HepG2 (cell line): Measurements from ENCODE around the gene HSPA1L. TPM values are rescaled to one million over a fixed set of nuclear protein-coding genes. Genes with fewer than 3 reads are reported as not detected.
A peak's percentile ranks its signal among the peaks of the same experiment; 100 is the strongest.

Source experiments
- ATAC-seq: fragments of 200-7000 bp; cut with Tn5 transposase; 3 replicates; pipeline ENCODE4 v1.9.1; 2020; ENCODE audit warnings: mild to moderate bottlenecking, moderate library complexity
- BruUV-seq: library from RNA; stranded (reverse); fragments of 400-500 nt; replicated peaks from 2 replicates; lab custom pipeline; 2021; lab: Mats Ljungman, UMichigan
- CTCF ChIA-PET: fragments of 300-600 bp; formaldehyde crosslinking; extraction: SDS; loops from one replicate; lab custom pipeline; 2021; ENCODE audit warnings: low total read pairs, inconsistent platforms, low intra/inter-chr PET ratio; lab: Yijun Ruan, JAX
- POLR2A ChIA-PET: fragments of 350-600 bp; sonication (Branson Sonifier 250); formaldehyde crosslinking; loops from one replicate; lab custom pipeline; 2020; ENCODE audit warnings: antibody characterized with exemption, inconsistent platforms; lab: Yijun Ruan, JAX
- DNase-seq: peaks from one replicate; pipeline ENCODE4 v3.0.0-alpha.2; 2015; ENCODE audit warnings: low spot score
- FAIRE-seq: peaks from 3 replicates; lab custom pipeline; 2011; peaks lifted over from hg19 to GRCh38; lab: Jason Lieb, UNC
- H2AFZ ChIP-seq: one replicate; pipeline ENCODE4 v1.6.1; 2011; ENCODE audit warnings: low read length, inconsistent platforms
- H3K27ac ChIP-seq: fragments of 300-600 bp; 3 replicates; pipeline ENCODE4 v1.8.0; 2011; ENCODE audit warnings: mixed run types, mild to moderate bottlenecking, mixed read lengths, low read length, inconsistent platforms; ENCODE audit not compliant: insufficient read depth; ENCODE audit errors: extremely low read length
- H3K27me3 ChIP-seq, 2 experiments: fragments of 200-600 bp in 1 of 2; 2 replicates in 1 of 2; 3 replicates in 1 of 2; pipeline versions ENCODE4 v1.6.0 to v1.8.0; 2011; ENCODE audit warnings: low read length in 2 of 2, mild to moderate bottlenecking in 2 of 2, moderate library complexity in 2 of 2, inconsistent platforms in 1 of 2; ENCODE audit not compliant: insufficient read depth in 2 of 2, control insufficient read depth in 1 of 2
- H3K36me3 ChIP-seq, 2 experiments: fragments of 200-600 bp in 1 of 2; replicated peaks in 1 of 2; 2 replicates in 1 of 2; 3 replicates in 1 of 2; pipeline versions ENCODE4 v1.5.1 to v1.8.0; 2011; ENCODE audit warnings: low read length in 2 of 2, inconsistent platforms in 1 of 2; ENCODE audit not compliant: insufficient read depth in 2 of 2, control insufficient read depth in 1 of 2
- H3K4me1 ChIP-seq: 2 replicates; pipeline ENCODE4 v1.5.1; 2012; ENCODE audit warnings: low read length, inconsistent platforms; ENCODE audit not compliant: insufficient read depth
- H3K4me2 ChIP-seq: 2 replicates; pipeline ENCODE4 v1.6.0; 2011; ENCODE audit warnings: low read depth, low read length, inconsistent platforms
- H3K4me3 ChIP-seq, 3 experiments: fragments of 200-600 bp in 1 of 3; sonication (generic), shearing (Covaris generic) in 1 of 3; replicated peaks in 1 of 3; 2 replicates each; pipeline ENCODE4 v1.5.1; 2011 to 2016; ENCODE audit warnings: low read length in 3 of 3, inconsistent platforms in 2 of 3, low read depth in 2 of 3, mild to moderate bottlenecking in 2 of 3, control low read depth in 1 of 3, mixed read lengths in 1 of 3; ENCODE audit not compliant: insufficient read depth in 1 of 3
- H3K79me2 ChIP-seq: one replicate; pipeline ENCODE4 v1.6.1; 2011; ENCODE audit warnings: low read length, inconsistent platforms; ENCODE audit not compliant: insufficient read depth
- H3K9ac ChIP-seq: 2 replicates; pipeline ENCODE4 v1.6.0; 2011; ENCODE audit warnings: mild to moderate bottlenecking, low read depth, low read length, inconsistent platforms; ENCODE audit not compliant: insufficient read depth
- H3K9me3 ChIP-seq: 2 replicates; pipeline ENCODE4 v1.5.1; 2012; ENCODE audit warnings: mild to moderate bottlenecking, low read length
- H4K20me1 ChIP-seq: 2 replicates; pipeline ENCODE4 v1.6.0; 2011; ENCODE audit warnings: inconsistent platforms, mild to moderate bottlenecking, low read length, moderate library complexity; ENCODE audit not compliant: insufficient read depth
- CHD4 ChIP-seq: fragments of 200-600 bp; sonication (generic); IDR thresholded peaks from 2 replicates; pipeline ENCODE4 v1.7.0; 2017; ENCODE audit warnings: mild to moderate bottlenecking, low read length, borderline replicate concordance
- EZH2 ChIP-seq: conservative IDR thresholded peaks from 2 replicates; pipeline ENCODE4 v1.6.1; 2012; ENCODE audit warnings: mild to moderate bottlenecking, low read depth, low read length, moderate library complexity
- JDP2 ChIP-seq: sonication (generic); formaldehyde crosslinking; IDR thresholded peaks from 2 replicates; pipeline ENCODE4 v1.8.1; 2022; ENCODE audit warnings: missing genetic modification reagents, borderline replicate concordance
- KLF6 ChIP-seq: IDR thresholded peaks from 2 replicates; pipeline ENCODE4 v1.8.0; 2016; ENCODE audit warnings: missing biosample characterization, missing genetic modification reagents
- NFE2L1 ChIP-seq: sonication (generic); formaldehyde crosslinking; IDR thresholded peaks from 2 replicates; pipeline ENCODE4 v1.4.0; 2020; ENCODE audit warnings: missing genetic modification reagents, mild to moderate bottlenecking, borderline replicate concordance
- NFIB ChIP-seq: sonication (generic); formaldehyde crosslinking; IDR thresholded peaks from 2 replicates; pipeline ENCODE4 v1.9.0; 2021; ENCODE audit warnings: missing genetic modification reagents, mild to moderate bottlenecking, borderline replicate concordance
- NR3C1 ChIP-seq: sonication (generic); formaldehyde crosslinking; IDR thresholded peaks from 2 replicates; pipeline ENCODE4 v1.4.0; 2020; ENCODE audit warnings: missing genetic modification reagents
- RAD21 ChIP-seq: fragments of 450-650 bp; formaldehyde crosslinking; IDR thresholded peaks from 2 replicates; pipeline ENCODE4 v1.5.0; 2020; ENCODE audit warnings: mild to moderate bottlenecking
- RBM39 ChIP-seq: fragments of 200-400 bp; formaldehyde crosslinking; IDR thresholded peaks from one replicate; pipeline ENCODE4 v1.6.1; 2018; ENCODE audit warnings: antibody characterized with exemption, mild to moderate bottlenecking, low read depth, low read length; ENCODE audit not compliant: poor library complexity, severe bottlenecking
- SIX4 ChIP-seq: sonication (generic); formaldehyde crosslinking; IDR thresholded peaks from 2 replicates; pipeline ENCODE4 v1.4.0; 2020; ENCODE audit warnings: missing genetic modification reagents
- SNAI1 ChIP-seq: sonication (generic); formaldehyde crosslinking; IDR thresholded peaks from 2 replicates; pipeline ENCODE4 v1.5.0; 2020; ENCODE audit warnings: mild to moderate bottlenecking, missing genetic modification reagents, borderline replicate concordance
- TBX3 ChIP-seq: fragments of 450-650 bp; IDR thresholded peaks from 2 replicates; pipeline ENCODE4 v1.6.1; 2017; ENCODE audit warnings: antibody characterized with exemption, mild to moderate bottlenecking, inconsistent platforms, borderline replicate concordance
- TGIF2 ChIP-seq: IDR thresholded peaks from 2 replicates; pipeline ENCODE4 v1.6.1; 2016; ENCODE audit warnings: control low read depth, missing compliant biosample characterization
- ZBTB21 ChIP-seq: sonication (generic); formaldehyde crosslinking; IDR thresholded peaks from 2 replicates; pipeline ENCODE4 v1.4.0; 2020; ENCODE audit warnings: missing genetic modification reagents
- ZNF362 ChIP-seq: sonication (generic); formaldehyde crosslinking; IDR thresholded peaks from 2 replicates; pipeline ENCODE4 v1.4.0; 2020; ENCODE audit warnings: missing genetic modification reagents, mild to moderate bottlenecking, borderline replicate concordance
- ZNF468 ChIP-seq: sonication (generic); formaldehyde crosslinking; IDR thresholded peaks from 2 replicates; pipeline ENCODE4 v1.8.0; 2022; ENCODE audit warnings: mild to moderate bottlenecking, moderate library complexity, missing genetic modification reagents
- WGBS: methylation state at CpG from one replicate; pipeline ENCODE4 v1.1.6; 2017; ENCODE audit warnings: low lambda C conversion rate; 5-methylcytosine and 5-hydroxymethylcytosine counted together
- in situ Hi-C: cut with HindIII; loops from 2 replicates; pipeline ENCODE4 v1.10.0; 2017; ENCODE audit warnings: low pct_unique_long_range_greater_than_20kb; ENCODE audit not compliant: extremely low pct_ligation_motif_present
- intact Hi-C: fragments of 100-400 bp; cut with micrococcal nuclease; formaldehyde crosslinking; loops from one replicate; pipeline ENCODE4 v1.10.0; 2022; ENCODE audit not compliant: unreplicated experiment
- polyA plus RNA-seq, 8 experiments: library from polyadenylated mRNA; depleted of rRNA in 3 of 8; stranded (reverse) in 7 of 8; unstranded in 1 of 8; fragments of >200 nt; fragmentation: Illumina TruSeq in 4 of 8; extraction: Trizol in 4 of 8; gene quantifications; 2 replicates each; pipeline versions ENCODE4 v1.2.1 to v1.2.3, GENCODE V29; 2011 to 2016; ENCODE audit warnings: low read depth in 4 of 8, missing spikeins in 1 of 8, mixed read lengths in 1 of 8; ENCODE audit not compliant: insufficient read depth in 1 of 8
- total RNA-seq, 5 experiments: library from RNA; depleted of rRNA; stranded (reverse); fragments of >200 nt; fragmentation: Illumina TruSeq; extraction: Trizol; gene quantifications; 2 replicates each; pipeline ENCODE4 v1.2.3, GENCODE V29; 2016; ENCODE audit warnings: low read depth in 1 of 5
- TF ChIP-seq, protein P1 (sequence below): sonication (generic); formaldehyde crosslinking; IDR thresholded peaks from 2 replicates; pipeline ENCODE4 v1.9.0; 2022; ENCODE audit warnings: missing genetic modification reagents, mild to moderate bottlenecking, borderline replicate concordance
- TF ChIP-seq, protein P2 (sequence below): sonication (generic); formaldehyde crosslinking; IDR thresholded peaks from 2 replicates; pipeline ENCODE4 v1.9.0; 2021; ENCODE audit warnings: missing genetic modification reagents, mild to moderate bottlenecking, borderline replicate concordance

HSPA1L gene
- total and polyA plus RNA-seq, 2 of the 13 experiments (the other 11 are each of a cell fraction or from before 2014, with no cell fraction given): 0.55 to 1.0 TPM

DNA sequence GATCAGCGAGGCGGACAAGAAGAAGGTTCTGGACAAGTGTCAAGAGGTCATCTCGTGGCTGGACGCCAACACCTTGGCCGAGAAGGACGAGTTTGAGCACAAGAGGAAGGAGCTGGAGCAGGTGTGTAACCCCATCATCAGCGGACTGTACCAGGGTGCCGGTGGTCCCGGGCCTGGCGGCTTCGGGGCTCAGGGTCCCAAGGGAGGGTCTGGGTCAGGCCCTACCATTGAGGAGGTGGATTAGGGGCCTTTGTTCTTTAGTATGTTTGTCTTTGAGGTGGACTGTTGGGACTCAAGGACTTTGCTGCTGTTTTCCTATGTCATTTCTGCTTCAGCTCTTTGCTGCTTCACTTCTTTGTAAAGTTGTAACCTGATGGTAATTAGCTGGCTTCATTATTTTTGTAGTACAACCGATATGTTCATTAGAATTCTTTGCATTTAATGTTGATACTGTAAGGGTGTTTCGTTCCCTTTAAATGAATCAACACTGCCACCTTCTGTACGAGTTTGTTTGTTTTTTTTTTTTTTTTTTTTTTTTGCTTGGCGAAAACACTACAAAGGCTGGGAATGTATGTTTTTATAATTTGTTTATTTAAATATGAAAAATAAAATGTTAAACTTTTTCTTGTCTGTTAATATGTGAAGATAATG, 14.7 kb upstream of the HSPA1L start (continued):
- peak; percentile 91 for TF ChIP-seq ZNF362 (CRISPR knock-in tag)
- TF ChIP-seq CHD4: 0 out of 2 replicates have a peak, but pooled peaks have one; percentile 14
- TF ChIP-seq RBM39: no peak
- TF ChIP-seq KLF6: peak; percentile 60; the same call in 1 of the 2 replicates
- TF ChIP-seq TBX3: no peak
- TF ChIP-seq NFE2L1 (CRISPR knock-in tag): no peak
- TF ChIP-seq RAD21 (CRISPR knock-in tag): peak; percentile 41; the same call in 1 of the 2 replicates
- no peak for TF ChIP-seq NFIB (CRISPR knock-in tag)
- no peak for TF ChIP-seq JDP2 (CRISPR knock-in tag)
- no peak for TF ChIP-seq TGIF2 (CRISPR knock-in tag)

DNA sequence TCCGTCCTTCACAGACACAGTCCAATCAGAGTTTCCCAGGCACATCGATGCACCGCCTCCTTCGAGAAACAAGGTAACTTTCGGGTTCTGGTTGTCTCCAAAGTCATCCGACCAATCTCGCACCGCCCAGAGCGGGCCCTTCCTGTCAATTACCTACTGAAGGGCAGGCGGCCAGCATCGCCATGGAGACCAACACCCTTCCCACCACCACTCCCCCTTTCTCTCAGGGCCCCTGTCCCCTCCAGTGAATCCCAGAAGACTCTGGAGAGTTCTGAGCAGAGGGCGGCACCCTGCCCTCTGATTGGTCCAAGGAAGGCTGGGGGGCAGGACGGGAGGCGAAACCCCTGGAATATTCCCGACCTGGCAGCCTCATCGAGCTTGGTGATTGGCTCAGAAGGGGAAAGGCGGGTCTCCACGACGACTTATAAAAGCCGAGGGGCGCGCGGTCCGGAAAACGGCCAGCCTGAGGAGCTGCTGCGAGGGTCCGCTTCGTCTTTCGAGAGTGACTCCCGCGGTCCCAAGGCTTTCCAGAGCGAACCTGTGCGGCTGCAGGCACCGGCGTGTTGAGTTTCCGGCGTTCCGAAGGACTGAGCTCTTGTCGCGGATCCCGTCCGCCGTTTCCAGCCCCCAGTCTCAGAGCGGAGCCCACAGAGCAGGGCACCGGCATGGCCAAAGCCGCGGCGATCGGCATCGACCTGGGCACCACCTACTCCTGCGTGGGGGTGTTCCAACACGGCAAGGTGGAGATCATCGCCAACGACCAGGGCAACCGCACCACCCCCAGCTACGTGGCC, 12.4 kb upstream of the HSPA1L start, which contains the start of gene HSPA1B:
Gene HSPA1B, plus strand, starts transcription at position 453 of the 794 bp plus-strand sequence. Its CDS starts 213 bp downstream, at position 666.
- in situ Hi-C loops: no loop called here
- FAIRE-seq: peak; percentile 94
- no peak for TF ChIP-seq ZBTB21 (CRISPR knock-in tag)
- 0 out of 2 replicates have a peak, but pooled peaks have one; percentile 56 for TF ChIP-seq NR3C1 (CRISPR knock-in tag)
- TF ChIP-seq, protein P1, sequence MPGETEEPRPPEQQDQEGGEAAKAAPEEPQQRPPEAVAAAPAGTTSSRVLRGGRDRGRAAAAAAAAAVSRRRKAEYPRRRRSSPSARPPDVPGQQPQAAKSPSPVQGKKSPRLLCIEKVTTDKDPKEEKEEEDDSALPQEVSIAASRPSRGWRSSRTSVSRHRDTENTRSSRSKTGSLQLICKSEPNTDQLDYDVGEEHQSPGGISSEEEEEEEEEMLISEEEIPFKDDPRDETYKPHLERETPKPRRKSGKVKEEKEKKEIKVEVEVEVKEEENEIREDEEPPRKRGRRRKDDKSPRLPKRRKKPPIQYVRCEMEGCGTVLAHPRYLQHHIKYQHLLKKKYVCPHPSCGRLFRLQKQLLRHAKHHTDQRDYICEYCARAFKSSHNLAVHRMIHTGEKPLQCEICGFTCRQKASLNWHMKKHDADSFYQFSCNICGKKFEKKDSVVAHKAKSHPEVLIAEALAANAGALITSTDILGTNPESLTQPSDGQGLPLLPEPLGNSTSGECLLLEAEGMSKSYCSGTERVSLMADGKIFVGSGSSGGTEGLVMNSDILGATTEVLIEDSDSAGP (CRISPR knock-in tag): peak; percentile 79
- 0 out of 2 replicates have a peak, but pooled peaks have one; percentile 50 for TF ChIP-seq ZNF468 (CRISPR knock-in tag)
- TF ChIP-seq SNAI1 (CRISPR knock-in tag): 0 out of 2 replicates have a peak, but pooled peaks have one; percentile 58
- TF ChIP-seq SIX4 (CRISPR knock-in tag): peak; percentile 68; the same call in 1 of the 2 replicates
- TF ChIP-seq, protein P2, sequence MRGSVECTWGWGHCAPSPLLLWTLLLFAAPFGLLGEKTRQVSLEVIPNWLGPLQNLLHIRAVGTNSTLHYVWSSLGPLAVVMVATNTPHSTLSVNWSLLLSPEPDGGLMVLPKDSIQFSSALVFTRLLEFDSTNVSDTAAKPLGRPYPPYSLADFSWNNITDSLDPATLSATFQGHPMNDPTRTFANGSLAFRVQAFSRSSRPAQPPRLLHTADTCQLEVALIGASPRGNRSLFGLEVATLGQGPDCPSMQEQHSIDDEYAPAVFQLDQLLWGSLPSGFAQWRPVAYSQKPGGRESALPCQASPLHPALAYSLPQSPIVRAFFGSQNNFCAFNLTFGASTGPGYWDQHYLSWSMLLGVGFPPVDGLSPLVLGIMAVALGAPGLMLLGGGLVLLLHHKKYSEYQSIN: no peak
- no peak for TF ChIP-seq EZH2

More for the DNA sequence above, 12.4 kb upstream of the HSPA1L start, which contains the start of gene HSPA1B:
- ATAC-seq (peak; percentile 89), DNase-seq (peak; percentile 100)
- Histone ChIP-seq H3K4me2 (peak within 1 kb of the TSS; percentile 81), H3K4me1 (peaks cover 44% of the 10 kb centered on the region), H3K9ac (peak within 1 kb of the TSS; percentile 74), H3K9me3 (no peaks in the 10 kb centered on the region), H4K20me1 (peaks cover 4% of the 10 kb centered on the region), H3K36me3 (no peaks in the 10 kb centered on the region), H3K27ac (peak within 1 kb of the TSS; percentile 68), H3K4me3 (peak within 1 kb of the TSS; percentile 59 to 91 (median 86)), H2AFZ (peak within 1 kb of the TSS; percentile 8), H3K27me3 (no peaks in the 10 kb centered on the region; a peak in 1 of 5 replicates), H3K79me2 (peaks cover 30% of the 10 kb centered on the region)
- intact Hi-C loops: no loop called here
- CTCF ChIA-PET: no interaction called here
- BruUV-seq: no TSS peak
- 0% methylated on average over 34 of the region's 56 CpGs for WGBS
- POLR2A ChIA-PET: interaction anchor here (0.6 to 3.4 kb wide), 57 partner anchors 9 to 1144 kb away, joined by 3 to 107 read pairs (median 5); partner anchors contain the start of genes ABHD16A, APOM, ATF6B and BAG6
